HL-60 (cell line): ENCODE results near the gene SCYL3.

ENCODE experiments used
- GABPA ChIP-seq: IDR thresholded peaks from 2 replicates; pipeline ENCODE4 v1.6.1; 2012; ENCODE audit warnings: low read depth
- POLR2AphosphoS5 ChIP-seq: IDR thresholded peaks from 2 replicates; pipeline ENCODE4 v1.6.1; 2012; ENCODE audit warnings: low read depth
- REST ChIP-seq: IDR thresholded peaks from 2 replicates; pipeline ENCODE4 v1.6.1; 2012; ENCODE audit warnings: low read depth; ENCODE audit not compliant: insufficient replicate concordance
- SPI1 ChIP-seq: IDR thresholded peaks from 2 replicates; pipeline ENCODE4 v1.6.1; 2012; ENCODE audit warnings: low read depth, mild to moderate bottlenecking, borderline replicate concordance
- TF ChIP-seq, protein P1 (sequence below): IDR thresholded peaks from one replicate; pipeline ENCODE4 v1.5.1; 2011; ENCODE audit warnings: low read length, control low read depth, inconsistent platforms; ENCODE audit not compliant: insufficient read depth

GRCh38 chr1:169941982-169942830, 48.5 kb upstream of the SCYL3 start:
- TF ChIP-seq, protein P1, sequence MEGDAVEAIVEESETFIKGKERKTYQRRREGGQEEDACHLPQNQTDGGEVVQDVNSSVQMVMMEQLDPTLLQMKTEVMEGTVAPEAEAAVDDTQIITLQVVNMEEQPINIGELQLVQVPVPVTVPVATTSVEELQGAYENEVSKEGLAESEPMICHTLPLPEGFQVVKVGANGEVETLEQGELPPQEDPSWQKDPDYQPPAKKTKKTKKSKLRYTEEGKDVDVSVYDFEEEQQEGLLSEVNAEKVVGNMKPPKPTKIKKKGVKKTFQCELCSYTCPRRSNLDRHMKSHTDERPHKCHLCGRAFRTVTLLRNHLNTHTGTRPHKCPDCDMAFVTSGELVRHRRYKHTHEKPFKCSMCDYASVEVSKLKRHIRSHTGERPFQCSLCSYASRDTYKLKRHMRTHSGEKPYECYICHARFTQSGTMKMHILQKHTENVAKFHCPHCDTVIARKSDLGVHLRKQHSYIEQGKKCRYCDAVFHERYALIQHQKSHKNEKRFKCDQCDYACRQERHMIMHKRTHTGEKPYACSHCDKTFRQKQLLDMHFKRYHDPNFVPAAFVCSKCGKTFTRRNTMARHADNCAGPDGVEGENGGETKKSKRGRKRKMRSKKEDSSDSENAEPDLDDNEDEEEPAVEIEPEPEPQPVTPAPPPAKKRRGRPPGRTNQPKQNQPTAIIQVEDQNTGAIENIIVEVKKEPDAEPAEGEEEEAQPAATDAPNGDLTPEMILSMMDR = no peak
- TF ChIP-seq REST (no peak), SPI1 (no peak), GABPA (no peak), POLR2AphosphoS5 (no peak)
